Ishikawa (cell line): ENCODE measurements around the gene B3GALT5.

ENCODE experiments used
- CEBPB ChIP-seq: IDR thresholded peaks from 2 replicates; pipeline ENCODE4 v1.6.1; 2012
- TAF1 ChIP-seq: IDR thresholded peaks from 2 replicates; pipeline ENCODE4 v1.6.1; 2012; ENCODE audit warnings: low read depth, mild to moderate bottlenecking
- TCF12 ChIP-seq: IDR thresholded peaks from 2 replicates; pipeline ENCODE4 v1.6.1; 2012; ENCODE audit warnings: low read depth
- YY1 ChIP-seq: IDR thresholded peaks from 2 replicates; pipeline ENCODE4 v1.6.1; 2012; ENCODE audit warnings: low read depth
- TF ChIP-seq, protein P1 (sequence below): IDR thresholded peaks from 2 replicates; pipeline ENCODE4 v1.6.1; 2012; ENCODE audit warnings: low read depth, mild to moderate bottlenecking
- TF ChIP-seq, protein P2 (sequence below): IDR thresholded peaks from 2 replicates; pipeline ENCODE4 v1.6.1; 2012

DNA sequence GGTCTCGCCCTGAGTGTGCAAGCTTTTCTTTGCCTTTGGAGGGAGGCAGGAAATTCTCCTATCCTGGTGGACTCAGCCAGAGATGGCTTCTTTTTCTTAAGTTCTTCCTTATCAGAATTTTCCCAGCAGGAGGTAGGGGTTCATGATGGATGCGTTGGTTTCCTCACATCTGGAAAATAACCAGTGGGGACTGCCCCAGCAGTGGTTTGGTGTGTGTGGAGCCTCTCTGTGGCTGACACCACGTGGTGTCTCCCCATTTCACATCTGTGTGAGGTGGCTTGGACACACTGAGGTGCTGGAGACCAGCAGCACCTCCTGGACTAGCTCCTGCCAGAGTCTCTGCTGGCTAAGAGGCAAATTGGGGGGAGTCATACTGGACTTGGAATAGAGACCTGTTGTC lies 32.6 kb downstream of the B3GALT5 start:
- TF ChIP-seq CEBPB (no peak), TAF1 (no peak), YY1 (no peak), TCF12 (no peak)
- TF ChIP-seq, protein P1, sequence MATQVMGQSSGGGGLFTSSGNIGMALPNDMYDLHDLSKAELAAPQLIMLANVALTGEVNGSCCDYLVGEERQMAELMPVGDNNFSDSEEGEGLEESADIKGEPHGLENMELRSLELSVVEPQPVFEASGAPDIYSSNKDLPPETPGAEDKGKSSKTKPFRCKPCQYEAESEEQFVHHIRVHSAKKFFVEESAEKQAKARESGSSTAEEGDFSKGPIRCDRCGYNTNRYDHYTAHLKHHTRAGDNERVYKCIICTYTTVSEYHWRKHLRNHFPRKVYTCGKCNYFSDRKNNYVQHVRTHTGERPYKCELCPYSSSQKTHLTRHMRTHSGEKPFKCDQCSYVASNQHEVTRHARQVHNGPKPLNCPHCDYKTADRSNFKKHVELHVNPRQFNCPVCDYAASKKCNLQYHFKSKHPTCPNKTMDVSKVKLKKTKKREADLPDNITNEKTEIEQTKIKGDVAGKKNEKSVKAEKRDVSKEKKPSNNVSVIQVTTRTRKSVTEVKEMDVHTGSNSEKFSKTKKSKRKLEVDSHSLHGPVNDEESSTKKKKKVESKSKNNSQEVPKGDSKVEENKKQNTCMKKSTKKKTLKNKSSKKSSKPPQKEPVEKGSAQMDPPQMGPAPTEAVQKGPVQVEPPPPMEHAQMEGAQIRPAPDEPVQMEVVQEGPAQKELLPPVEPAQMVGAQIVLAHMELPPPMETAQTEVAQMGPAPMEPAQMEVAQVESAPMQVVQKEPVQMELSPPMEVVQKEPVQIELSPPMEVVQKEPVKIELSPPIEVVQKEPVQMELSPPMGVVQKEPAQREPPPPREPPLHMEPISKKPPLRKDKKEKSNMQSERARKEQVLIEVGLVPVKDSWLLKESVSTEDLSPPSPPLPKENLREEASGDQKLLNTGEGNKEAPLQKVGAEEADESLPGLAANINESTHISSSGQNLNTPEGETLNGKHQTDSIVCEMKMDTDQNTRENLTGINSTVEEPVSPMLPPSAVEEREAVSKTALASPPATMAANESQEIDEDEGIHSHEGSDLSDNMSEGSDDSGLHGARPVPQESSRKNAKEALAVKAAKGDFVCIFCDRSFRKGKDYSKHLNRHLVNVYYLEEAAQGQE: no peak
- TF ChIP-seq, protein P2, sequence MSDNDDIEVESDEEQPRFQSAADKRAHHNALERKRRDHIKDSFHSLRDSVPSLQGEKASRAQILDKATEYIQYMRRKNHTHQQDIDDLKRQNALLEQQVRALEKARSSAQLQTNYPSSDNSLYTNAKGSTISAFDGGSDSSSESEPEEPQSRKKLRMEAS: no peak
